NCI-H460 (cell line): ENCODE measurements around the gene SPIRE1. TPM values are rescaled to one million over a fixed set of nuclear protein-coding genes. Genes with fewer than 3 reads are reported as not detected.

Source experiments
- DNase-seq: peaks from one replicate; pipeline ENCODE4 v3.0.0-alpha.2; 2016; ENCODE audit warnings: low read depth; ENCODE audit errors: extremely low read depth
- total RNA-seq: library from RNA; depleted of rRNA; stranded (reverse); fragments of >200 nt; shearing (Covaris generic); gene quantifications from 2 replicates; pipeline ENCODE4 v1.2.3, GENCODE V29; 2014

SPIRE1 gene
- total RNA-seq, 1 experiment from 2014 or later = 46.2 TPM

GRCh38 chr18:12460874-12461273, 197.0 kb downstream of the SPIRE1 start:
- DNase-seq = no peak

DNA sequence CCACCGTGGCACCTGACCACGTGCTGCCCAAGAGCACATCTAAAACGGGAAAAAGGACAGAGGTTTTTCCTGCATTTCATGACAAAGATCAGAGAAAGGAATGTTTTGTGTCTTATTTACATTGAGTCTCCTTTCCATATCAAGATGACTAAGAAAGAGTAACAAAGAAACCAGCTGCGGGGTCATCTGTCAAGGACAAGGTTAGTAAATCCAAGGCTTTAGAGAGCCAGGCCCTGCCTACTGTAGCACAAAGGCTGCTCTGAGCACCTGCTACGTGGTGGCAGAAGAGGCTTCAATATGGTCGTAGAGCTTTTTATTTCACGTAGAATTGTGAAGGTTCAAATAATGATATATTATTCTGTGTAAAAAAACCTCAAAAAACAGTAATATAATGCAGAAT, 199.1 kb downstream of the SPIRE1 start:
- DNase-seq = no peak

GRCh38 chr18:12456441-12456840, 201.5 kb downstream of the SPIRE1 start:
- no peak for DNase-seq

GRCh38 chr18:12455496-12455895, 202.4 kb downstream of the SPIRE1 start:
- DNase-seq = no peak

- DNase-seq = no peak
Observed at GRCh38 chr18:12452784-12453183, 205.1 kb downstream of the SPIRE1 start.

GRCh38 chr18:12451428-12451827, 206.5 kb downstream of the SPIRE1 start:
- no peak for DNase-seq

- DNase-seq = no peak
Observed at GRCh38 chr18:12449051-12449785, 208.7 kb downstream of the SPIRE1 start.

- no peak for DNase-seq
Observed at GRCh38 chr18:12445554-12445953, 212.4 kb downstream of the SPIRE1 start.

DNA sequence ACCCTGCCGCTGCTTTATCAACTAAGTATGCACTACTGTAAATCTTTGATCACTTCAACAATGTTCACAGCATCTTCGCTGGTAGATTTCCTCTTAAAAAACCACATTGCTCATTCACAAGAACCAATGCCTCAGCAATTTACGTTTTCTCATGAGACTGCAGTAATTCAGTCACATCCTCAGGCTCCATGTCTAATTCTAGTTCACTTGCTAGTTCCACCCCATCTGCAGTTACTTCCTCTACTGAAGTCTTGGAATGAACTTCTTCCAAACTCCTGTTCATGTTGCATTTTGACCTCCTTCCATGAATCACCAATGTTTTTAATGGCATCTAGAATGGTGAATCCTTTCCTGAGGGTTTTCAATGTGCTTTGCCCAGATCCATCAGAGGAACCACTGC, 214.4 kb downstream of the SPIRE1 start:
- DNase-seq = no peak

GRCh38 chr18:12442946-12443345, 215.0 kb downstream of the SPIRE1 start:
- DNase-seq = no peak

GRCh38 chr18:12441475-12442034, 216.4 kb downstream of the SPIRE1 start:
- no peak for DNase-seq

- DNase-seq = no peak
Observed at GRCh38 chr18:12438257-12438656, 219.7 kb downstream of the SPIRE1 start.

GRCh38 chr18:12435867-12436266, 222.0 kb downstream of the SPIRE1 start:
- no peak for DNase-seq

DNA sequence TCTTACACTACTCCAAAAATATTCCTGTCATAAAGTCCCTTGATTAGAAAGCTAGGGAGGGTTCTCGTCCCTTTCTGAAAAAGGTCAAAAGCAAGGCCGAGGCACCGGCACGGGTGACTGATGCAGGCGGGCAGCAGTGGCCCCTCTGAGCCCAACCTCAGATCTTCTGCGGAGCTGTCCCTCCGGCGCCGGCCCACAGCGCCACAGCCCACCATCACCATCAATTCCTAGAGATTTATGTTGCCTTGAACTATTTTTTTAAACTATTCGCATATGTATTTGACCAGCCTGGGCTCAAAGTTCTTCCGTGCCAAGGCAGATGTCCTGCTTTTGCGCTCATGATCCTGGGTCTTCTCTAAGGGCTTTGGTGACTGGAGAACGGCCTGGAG, 223.4 kb downstream of the SPIRE1 start:
- no peak for DNase-seq

DNA sequence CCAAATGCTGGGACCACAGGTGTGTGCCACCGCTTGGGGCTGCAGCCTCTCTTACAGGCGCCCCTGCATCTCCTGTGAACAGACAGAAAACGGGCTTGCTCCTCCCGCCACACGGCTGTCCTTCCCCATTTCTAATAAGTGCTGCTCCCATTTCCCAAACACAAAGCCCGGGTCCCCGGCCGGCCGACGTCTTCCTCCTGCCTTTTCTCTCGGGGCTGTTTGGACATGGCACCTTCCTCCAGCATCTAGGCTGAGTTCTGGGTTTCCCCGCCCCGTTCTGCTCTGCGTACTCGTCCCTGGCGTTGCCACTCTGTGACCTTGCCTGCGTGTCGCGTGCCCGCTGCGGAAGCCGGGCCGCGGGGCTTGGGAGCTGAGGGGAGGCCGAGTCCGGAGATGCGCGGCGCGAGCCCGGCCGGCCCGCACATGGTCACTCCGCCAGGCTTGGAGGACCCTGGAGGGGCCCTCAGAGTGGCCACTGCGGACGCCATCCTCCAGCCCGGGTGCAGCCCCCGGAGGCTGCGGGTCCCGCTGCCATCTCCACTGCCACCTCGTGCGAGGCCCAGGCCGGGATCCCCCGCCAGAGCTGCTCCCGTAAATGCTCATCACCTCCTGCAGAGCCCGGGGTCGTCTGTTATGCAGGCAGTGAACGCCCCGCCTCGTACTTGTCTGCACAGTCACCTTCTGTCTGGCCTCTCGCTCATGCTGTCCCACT, 223.9 kb downstream of the SPIRE1 start:
- no peak for DNase-seq

DNA sequence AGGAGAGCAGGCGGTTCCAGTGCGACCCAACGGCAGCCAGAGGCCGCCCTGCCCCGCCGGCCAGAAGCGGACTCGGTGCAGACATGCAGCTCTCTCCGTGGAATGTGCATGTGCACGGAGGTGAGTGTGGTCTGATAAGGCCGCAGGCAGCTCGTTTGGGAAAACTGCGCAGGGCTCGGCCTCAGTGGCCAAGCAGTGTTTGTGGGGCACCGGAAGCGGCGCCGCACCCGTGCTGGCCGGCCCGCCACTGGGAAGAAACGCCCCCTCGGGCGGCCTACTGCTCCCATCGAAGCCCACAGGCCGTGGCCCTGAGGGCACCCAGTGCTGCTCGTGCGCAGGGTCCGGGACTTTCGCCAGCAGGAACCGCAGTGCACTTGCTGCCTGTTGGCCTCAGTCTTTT, 225.0 kb downstream of the SPIRE1 start:
- no peak for DNase-seq

GRCh38 chr18:12432196-12432595, 225.7 kb downstream of the SPIRE1 start:
- no peak for DNase-seq

GRCh38 chr18:12431561-12431960, 226.3 kb downstream of the SPIRE1 start:
- DNase-seq = no peak

DNA sequence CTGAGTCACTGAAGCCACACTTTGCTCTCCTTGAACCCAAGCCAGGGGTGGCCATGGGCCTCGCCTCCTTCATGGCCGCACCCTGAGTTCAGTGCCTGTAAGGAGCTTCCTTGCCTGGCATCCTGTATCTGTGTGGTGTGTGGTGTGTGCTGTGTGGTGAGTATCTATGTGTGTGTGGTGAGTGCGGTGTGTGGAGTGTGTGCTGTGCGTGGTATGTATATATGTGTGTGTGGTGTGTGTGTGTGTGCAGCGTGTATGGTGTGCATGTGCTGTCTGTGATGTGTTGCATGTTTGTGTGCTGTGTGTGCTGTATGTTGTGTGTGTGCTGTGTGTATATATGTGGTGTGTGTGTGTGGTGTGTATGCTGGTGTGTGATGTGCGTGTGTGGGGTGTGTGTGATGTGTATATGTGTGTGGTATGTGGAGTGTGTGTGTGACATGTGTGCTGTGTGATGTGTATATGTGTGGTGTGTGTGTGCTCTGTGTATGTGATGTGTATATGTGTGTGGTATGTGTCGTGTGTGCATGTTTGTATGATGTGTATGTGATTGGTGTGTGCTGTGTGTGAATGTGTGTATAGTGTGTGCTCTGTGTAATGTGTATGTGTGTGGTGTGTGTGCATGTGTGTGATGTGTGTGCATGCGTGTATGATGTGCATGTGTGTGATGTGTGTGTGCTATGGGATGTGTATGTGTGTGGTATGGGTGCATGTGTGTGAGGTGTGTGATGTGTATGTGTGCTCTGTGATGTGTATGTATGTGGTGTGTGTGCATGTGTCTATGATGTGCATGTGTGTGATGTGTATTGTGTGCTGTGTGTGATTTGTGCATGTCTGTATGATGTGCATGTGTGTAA, 227.5 kb downstream of the SPIRE1 start:
- DNase-seq = no peak

DNA sequence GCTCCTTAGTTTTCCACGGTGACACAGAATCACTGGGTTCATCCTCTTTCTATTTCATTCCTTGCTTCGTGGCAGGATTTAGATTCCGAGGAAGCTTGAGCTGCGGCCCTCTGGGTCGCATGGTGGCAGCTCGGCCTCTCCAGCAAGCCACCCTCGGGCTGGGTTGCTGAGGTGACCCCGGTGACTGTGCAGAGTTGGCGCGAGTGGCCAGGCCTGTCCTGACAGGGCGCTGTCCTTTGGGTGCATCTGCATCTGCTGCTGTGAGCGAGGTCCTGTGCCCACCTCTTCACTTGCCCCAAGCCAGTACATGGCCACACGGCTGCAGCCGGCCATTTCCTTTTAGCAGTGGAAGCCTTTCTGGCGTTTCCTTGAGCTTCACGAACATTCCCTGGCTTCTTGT, 228.4 kb downstream of the SPIRE1 start:
- DNase-seq = no peak

GRCh38 chr18:12428923-12429322, 229.0 kb downstream of the SPIRE1 start:
- no peak for DNase-seq
